ENCODE results near the gene NT5M.

DNA sequence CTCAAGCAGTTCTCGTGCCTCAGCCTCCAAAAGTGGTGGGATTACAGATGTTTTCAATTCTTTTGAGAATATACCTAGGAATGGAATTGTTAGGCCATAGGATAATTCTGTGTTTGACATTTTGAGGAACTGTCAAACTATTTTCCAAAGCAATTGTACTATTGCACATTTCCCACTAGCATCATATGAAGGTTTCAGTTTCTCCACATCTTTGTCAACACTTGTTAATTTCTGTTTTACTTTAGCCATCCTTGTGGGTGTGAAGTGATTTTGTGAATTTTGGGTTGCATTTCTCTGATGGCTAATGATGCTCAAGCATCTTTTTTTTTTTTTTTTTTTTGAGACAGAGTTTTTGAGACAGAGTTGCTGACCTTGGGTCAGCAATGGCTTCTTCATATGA, 6.2 kb downstream of the NT5M start:
- no peak for TF ChIP-seq TAF1 (IDR thresholded peaks at IDR 0.05; ENCODE audit: borderline replicate concordance, low read depth, low read length)
- TF ChIP-seq POLR2A (IDR thresholded peaks at IDR 0.05; ENCODE audit: low read depth, low read length): no peak
